ENCODE data around the gene NDST1. TPM values are rescaled to one million over a fixed set of nuclear protein-coding genes. Genes with fewer than 3 reads are reported as not detected.

NDST1 gene
- total RNA-seq, 1 donor from 2014 or later: 28.6 TPM

- no peak for DNase-seq
Measured at GRCh38 chr5:150489360-150490295, 18.3 kb upstream of the NDST1 start.

DNA sequence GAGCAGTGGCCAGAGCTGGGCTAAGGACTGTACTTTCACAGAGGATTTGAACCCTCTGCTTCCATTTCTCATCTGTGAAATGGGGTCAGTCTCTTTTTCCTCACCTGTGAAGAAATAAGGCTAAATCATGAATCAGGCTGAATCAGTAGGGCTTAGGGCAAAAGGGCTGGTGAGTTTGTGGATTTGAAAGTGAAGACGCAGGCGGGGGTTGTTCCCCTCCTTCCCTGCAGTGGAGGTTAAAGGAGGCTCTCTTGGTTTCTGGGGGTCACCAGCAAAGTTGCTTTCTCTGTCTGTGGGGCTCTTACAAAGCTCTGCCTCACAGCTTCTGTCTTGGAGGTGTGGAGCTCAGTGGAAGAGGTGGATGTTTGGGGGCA lies 17.6 kb upstream of the NDST1 start:
- no peak for DNase-seq

GRCh38 chr5:150490754-150491153 lies 17.2 kb upstream of the NDST1 start:
- DNase-seq: no peak

- no peak for DNase-seq
Measured at GRCh38 chr5:150491876-150492275, 16.1 kb upstream of the NDST1 start.

GRCh38 chr5:150492621-150493020 lies 15.3 kb upstream of the NDST1 start:
- no peak for DNase-seq

DNA sequence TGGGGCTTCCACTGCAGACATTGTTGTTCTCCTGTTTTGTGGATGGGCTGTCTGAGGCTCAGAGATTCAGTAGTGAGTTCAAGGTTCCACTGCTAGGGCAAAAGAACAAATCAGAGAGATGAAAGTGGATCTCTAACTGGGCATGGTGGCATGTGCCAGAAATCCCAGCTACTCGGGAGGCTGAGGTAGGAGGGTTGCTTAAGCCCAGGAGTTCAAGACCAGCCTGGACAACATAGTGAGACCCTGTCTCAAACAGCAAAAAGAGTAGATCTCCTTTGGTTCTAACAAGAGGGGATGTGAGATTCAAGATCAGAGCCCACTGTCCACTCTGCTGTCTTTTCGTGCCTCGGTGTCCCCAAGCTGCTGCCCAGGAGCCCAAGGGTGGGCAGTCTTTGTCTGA lies 11.8 kb upstream of the NDST1 start:
- no peak for DNase-seq

GRCh38 chr5:150496534-150496933 lies 11.4 kb upstream of the NDST1 start:
- DNase-seq: no peak

GRCh38 chr5:150497274-150497988 lies 10.5 kb upstream of the NDST1 start:
- no peak for DNase-seq

DNA sequence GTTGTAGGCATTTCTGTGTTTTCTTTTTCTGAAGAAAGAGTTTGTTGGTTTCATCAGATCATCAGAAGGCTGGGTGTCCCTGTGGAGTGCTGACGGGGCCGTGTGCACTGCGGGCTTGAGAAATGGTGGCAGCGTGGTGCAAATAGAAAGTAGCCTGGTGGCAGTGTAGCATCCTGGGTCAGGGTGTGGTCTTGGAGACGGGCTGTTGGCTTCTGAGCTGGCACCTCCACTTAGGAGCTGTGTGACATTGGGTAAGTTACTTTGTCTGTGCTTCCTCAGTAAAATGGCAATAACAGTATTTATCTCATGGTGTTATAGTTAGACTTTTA lies 10.0 kb upstream of the NDST1 start:
- DNase-seq: no peak

DNA sequence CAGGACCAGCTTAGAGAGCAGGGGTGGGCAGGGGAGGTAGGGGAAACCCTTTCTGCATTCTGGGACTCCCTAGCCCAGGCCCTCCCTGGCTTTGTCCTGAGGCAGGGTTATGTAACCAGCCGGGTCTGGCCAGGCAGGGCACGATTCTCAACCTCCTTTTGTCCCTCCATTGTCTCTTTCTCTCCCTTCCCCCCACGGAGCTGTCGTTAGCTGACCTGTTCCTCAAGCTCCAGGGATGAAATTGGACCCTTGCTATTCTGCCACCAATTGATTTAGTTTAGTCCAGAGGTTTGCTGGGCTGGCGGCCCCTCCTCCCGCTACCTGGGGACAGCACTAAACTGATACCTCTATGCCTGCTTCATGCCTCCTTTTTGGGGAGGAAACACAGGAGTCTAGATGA lies 9.4 kb upstream of the NDST1 start:
- no peak for DNase-seq

DNA sequence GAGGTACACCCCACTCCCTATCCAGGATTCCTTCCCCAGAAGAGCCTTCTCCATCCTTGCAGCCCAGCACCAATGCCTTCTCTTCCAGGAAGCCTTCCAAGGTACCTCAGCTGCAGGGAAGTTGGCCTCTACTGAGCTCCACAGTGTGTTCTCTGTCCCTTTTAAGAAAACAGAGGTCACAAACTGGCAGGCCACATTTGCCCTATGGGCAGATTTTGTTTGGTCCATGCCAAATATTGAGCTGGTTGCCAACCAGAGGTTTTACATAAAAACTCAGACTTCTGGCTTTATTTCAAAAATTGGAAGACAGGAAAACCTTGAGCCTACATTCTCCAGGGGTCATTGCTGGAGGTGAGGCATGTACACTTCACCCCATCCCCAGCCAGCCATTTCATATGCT lies 9.0 kb upstream of the NDST1 start:
- DNase-seq: no peak

DNA sequence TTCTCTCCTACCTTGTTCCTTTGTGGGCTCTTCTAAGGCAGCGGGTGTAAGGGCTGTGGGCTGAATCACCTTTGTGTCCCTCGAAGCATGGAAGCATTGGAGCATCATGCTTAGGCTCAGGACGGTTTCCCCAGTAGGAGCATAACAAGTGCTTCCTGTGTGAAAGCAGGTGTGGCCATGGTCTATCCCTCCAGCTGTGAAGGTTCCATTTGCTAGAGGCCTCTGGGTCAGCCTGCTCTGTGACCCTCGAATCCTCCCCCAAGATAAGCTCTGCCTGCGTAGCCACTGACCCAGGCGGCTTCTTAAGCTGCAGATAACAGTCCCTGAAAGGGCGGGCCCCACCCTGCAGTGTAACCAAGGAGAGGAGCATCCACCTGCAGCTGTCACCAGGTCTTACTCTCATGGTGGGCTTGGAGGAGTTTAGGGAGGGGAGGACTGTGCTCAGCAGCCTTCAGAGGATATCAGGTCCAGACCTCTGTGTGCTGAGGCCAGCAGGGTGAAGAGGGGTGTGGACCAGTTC lies 8.4 kb upstream of the NDST1 start:
- DNase-seq: no peak

GRCh38 chr5:150500328-150500841 lies 7.5 kb upstream of the NDST1 start:
- DNase-seq: no peak

GRCh38 chr5:150500905-150501304 lies 7.0 kb upstream of the NDST1 start:
- no peak for DNase-seq

DNA sequence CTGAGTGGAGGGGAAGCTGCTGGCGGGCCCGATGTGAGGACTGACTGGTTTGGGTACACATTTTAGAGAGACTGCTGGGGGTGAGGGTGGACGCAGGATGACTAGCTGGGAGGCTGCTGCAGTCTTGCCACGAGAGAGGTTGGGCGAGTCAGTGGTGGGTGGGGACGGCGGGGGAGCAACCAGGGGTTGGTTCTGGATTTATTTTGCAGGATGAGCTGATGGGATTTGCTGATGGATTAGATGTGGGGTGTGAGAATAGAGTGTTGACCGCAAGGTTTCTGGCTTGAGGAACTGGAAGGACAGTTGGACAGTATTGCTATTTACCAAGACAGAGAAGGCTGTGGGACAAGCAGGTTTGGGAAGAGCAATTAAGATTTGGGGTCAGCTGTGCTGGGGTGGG lies 5.8 kb upstream of the NDST1 start:
- DNase-seq: no peak

- no peak for DNase-seq
Measured at GRCh38 chr5:150502847-150503246, 5.1 kb upstream of the NDST1 start.

GRCh38 chr5:150503386-150503785 lies 4.5 kb upstream of the NDST1 start:
- DNase-seq: no peak

- DNase-seq: no peak
Measured at GRCh38 chr5:150503977-150504620, 3.8 kb upstream of the NDST1 start.

- DNase-seq: no peak
Measured at GRCh38 chr5:150505041-150505511, 2.9 kb upstream of the NDST1 start.

GRCh38 chr5:150505816-150506215 lies 2.1 kb upstream of the NDST1 start:
- DNase-seq: no peak

DNA sequence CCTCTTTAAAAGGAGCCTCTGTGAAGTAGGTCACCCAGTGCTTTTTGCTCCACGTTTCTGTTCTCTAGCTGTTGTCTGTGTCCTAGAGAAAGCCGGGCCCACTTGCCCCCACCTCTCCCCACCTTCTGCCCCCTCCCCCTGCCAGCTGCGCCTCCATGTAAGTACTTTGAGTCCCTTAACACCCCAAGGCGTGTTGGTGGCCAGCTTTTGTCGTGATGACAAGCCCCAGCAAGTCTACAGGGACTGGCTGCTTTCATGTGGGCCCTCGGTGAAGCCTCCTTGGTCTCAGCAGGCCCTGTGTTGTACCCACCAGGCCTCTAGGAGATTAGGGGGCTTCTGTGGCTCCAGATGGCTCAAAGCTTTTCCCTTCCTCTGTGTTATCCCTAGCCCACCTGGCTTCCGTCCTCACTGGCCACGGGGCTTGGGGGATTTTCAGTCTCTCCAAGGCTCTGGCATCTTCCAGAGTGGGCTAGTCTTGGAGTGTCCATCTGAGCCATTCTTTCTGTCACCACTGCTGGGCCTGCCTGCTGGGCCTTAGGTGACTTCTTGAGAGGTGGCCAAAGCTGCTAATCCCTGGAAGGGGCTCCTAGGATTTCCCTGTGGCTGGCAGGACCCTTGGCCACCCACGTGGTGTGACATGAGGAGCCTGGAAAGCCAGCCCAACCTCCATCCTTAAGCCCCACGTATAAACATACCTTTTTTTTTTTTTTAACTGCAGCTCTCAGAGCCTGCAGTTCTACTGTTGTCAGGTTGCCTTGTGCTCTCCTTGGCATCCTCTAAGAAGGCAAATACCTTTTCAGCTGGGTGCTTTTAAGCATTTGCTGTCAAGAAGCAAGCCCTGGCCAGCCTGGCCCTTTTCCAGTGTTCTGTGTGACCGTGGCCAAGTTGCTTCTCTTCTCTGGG lies 1.1 kb upstream of the NDST1 start:
- no peak for DNase-seq

DNA sequence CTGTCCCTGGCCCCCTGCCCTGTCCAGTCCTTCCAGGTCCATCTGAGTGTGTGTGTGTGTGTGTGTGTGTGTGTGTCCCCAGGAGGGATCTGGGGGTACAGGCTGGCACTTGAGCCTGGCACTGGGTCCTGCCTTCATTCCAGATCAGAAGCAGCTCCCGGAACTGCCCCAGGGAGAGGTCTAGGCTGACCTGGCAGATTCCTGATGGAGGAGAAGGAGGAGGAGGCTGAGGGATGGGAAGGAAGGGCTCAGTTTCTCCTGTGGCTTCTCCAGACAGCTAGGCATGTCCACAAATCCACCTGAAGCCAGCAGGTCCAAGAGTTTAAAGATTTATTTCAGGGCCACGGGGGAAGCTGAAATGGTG lies 328 bp downstream of the NDST1 start:
- no peak for DNase-seq

Measured in skin of body (tissue), 2 donors.